Eye (tissue), 1 donor: ENCODE data around the gene NETO1.

Experiments used
- DNase-seq: peaks from one replicate; pipeline ENCODE4 v3.0.0-alpha.2; 2015

The NETO1 gene

GRCh38 chr18:72867746-72868584 lies at the start of gene NETO1:
NETO1 (minus strand) TSS chr18:72867987; CDS start chr18:72867291, 696 bp downstream.
- peak; percentile 67 for DNase-seq

GRCh38 chr18:72910045-72910444 lies 42.3 kb upstream of the NETO1 start:
- DNase-seq = no peak

- peak; percentile 6 for DNase-seq
Measured at GRCh38 chr18:72908181-72908580, 40.4 kb upstream of the NETO1 start.

- no peak for DNase-seq
Measured at GRCh38 chr18:72903033-72903432, 35.2 kb upstream of the NETO1 start.

- no peak for DNase-seq
Measured at GRCh38 chr18:72899338-72899737, 31.6 kb upstream of the NETO1 start.

GRCh38 chr18:72898870-72899269 lies 31.1 kb upstream of the NETO1 start:
- no peak for DNase-seq

- DNase-seq = no peak
Measured at GRCh38 chr18:72895548-72895947, 27.8 kb upstream of the NETO1 start.

- no peak for DNase-seq
Measured at GRCh38 chr18:72878561-72878960, 10.8 kb upstream of the NETO1 start.

GRCh38 chr18:72878143-72878542 lies 10.4 kb upstream of the NETO1 start:
- DNase-seq = no peak

GRCh38 chr18:72871091-72871490 lies 3.3 kb upstream of the NETO1 start:
- no peak for DNase-seq

GRCh38 chr18:72869226-72870185 lies 1.7 kb upstream of the NETO1 start:
- DNase-seq = peak; percentile 35

- DNase-seq = peak; percentile 59
Measured at GRCh38 chr18:72868585-72869225, 918 bp upstream of the NETO1 start.

GRCh38 chr18:72866901-72867745 lies 664 bp downstream of the NETO1 start:
- DNase-seq = peak; percentile 74

GRCh38 chr18:72866442-72866900 lies 1.3 kb downstream of the NETO1 start:
- DNase-seq = peak; percentile 44

GRCh38 chr18:72863754-72864153 lies 4.0 kb downstream of the NETO1 start:
- DNase-seq = no peak

GRCh38 chr18:72859088-72859487 lies 8.7 kb downstream of the NETO1 start:
- no peak for DNase-seq

GRCh38 chr18:72849671-72850070 lies 18.1 kb downstream of the NETO1 start:
- no peak for DNase-seq

GRCh38 chr18:72848503-72849237 lies 19.1 kb downstream of the NETO1 start:
- DNase-seq = no peak

GRCh38 chr18:72847771-72848170 lies 20.0 kb downstream of the NETO1 start:
- DNase-seq = no peak

- no peak for DNase-seq
Measured at GRCh38 chr18:72846736-72847533, 20.9 kb downstream of the NETO1 start.
